SKM-1 (cell line): ENCODE measurements around the gene PRR19.

Experiments
- DNase-seq: peaks from one replicate; lab custom pipeline; 2025; ENCODE audit not compliant: unreplicated experiment; lab: John Stamatoyannopoulos, UW

PRR19 gene

DNA sequence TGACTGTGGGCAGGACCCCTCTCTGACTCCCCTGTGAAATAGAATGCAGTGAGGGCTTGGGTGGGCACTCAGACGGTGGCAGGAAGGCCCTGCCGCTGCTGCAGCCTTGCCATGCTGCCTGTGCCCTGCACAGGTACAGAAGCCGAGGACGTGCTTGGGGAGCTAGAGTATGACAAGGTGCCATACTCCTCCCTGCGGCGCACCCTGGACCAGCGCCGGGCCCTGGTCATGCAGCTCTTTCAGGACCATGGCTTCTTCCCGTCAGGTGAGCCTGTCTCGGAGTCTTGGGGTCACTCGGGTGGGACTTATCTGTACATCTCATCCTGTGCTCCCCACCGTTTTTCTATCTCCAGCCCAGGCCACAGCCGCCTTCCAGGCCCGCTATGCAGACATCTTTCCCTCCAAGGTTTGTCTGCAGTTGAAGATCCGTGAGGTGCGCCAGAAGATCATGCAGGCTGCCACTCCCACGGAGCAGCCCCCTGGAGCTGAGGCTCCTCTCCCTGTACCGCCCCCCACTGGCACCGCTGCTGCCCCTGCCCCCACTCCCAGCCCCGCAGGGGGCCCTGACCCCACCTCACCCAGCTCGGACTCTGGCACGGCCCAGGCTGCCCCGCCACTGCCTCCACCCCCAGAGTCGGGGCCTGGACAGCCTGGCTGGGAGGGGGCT is 7.3 kb upstream of the PRR19 start:
- DNase-seq, result no peak

GRCh38 chr19:42295342-42295741 is 6.6 kb upstream of the PRR19 start:
- DNase-seq, result no peak

DNA sequence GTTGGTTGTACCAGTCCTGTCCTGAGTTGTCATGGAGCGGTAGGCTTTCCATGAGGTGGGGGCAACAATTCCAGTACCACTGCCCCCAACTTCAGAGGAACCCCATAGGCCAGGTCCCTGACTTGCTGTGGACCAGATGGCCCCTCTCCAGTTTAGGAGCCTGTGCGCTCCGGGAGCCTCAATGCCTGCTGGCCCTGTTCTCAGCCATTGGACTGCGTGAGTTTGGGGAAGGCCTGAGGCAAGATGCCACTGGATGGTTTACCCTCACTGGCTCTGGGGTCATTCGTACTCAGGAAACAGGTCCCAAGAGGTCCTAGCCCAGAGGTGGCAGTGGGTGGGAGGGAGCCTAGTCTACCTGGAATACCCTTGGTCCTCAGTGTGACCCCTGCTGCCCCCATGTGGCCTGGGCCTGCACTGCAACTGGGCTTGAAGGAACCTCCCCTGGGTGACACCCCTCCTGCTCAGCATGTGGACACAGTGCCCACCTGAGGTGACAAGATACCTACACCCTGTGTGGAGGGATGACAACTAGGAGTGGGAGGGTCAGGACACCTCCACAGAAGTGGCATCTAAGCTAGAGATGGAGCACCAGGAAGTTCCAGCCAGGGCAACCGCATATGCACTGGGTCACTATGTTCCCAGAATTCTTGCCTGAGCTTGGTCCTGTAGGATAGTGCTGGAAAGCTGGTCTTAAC is 6.0 kb upstream of the PRR19 start:
- DNase-seq, result no peak

GRCh38 chr19:42297039-42297438 is 4.9 kb upstream of the PRR19 start:
- no peak for DNase-seq

DNA sequence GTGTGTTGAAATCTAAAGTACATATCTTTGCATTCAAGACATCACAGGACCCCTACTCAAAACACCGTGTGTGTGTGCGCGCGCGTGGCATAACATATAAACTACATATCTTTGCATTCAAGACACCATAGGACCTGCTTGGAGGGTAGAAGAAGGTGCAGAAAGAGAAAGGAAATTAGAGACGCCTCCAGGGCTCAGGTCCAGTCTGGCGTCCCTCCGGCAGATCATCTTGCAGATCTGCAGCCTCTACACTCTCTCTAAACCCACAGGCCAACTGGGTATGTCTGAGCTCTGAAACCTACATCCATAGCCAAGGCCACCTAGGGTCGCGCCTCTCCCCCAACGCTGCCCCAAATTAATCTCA is 1.2 kb downstream of the PRR19 start:
- DNase-seq, result no peak

DNA sequence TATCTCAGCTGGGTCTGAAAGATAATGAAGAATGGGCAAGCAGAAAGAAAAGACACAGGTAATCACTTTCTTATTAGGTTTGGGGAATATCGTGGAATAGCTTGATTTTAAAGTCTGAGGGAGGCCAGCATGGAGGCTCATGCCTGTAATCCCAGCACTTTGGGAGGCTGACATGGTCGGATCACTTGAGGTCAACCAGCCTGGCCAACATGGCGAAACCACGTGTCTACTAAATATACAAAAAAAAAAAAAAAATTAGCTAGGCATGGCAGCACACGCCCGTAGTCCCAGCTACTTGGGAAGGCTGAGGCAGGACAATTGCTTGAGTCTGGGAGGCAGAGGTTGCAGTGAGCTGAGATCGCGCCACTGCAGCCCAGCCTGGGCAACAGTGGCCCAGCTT is 1.9 kb downstream of the PRR19 start:
- DNase-seq, result no peak

DNA sequence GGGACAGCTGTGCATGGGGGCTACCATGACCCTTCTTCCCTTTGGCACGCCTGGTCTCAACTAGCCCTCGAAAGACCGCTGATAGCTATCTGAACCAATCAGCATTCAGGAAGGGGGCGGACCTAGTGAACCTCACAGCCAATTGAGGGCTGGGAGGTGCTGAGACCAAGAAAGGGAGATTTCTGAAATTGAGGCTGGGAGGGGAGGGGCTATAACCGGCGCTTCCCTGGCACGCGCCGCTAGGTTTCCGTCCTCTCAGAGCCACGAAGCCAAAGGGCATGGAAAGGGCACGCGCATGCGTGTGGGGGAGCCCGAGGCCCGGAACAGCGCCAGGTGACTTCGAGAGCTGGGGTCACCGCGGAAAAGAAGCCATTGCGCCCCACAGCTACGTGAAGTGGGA is 4.7 kb downstream of the PRR19 start:
- DNase-seq, result no peak

DNA sequence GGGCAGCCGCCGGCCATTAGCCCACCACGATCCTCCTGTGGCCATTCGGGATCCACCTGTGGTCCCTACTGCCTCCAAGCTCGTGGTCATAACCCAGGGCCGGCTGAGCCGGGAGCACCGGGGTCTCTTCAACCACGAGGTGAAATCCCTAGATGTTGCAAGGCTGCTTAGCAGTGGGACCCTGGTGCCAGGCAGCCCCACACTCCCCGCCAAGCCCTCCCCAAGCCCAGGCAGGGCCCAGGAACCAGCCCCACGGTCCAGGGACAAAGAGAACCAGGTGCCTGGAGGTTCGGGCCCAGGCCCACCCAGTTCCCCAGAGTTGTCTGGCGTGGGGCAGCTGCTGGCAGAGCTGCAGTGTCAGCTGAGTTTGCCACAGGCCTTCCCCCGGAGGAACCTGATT is 7.8 kb downstream of the PRR19 start:
- DNase-seq, result no peak

GRCh38 chr19:42311657-42312056 is 9.7 kb downstream of the PRR19 start:
- no peak for DNase-seq

- DNase-seq, result no peak
Measured at GRCh38 chr19:42312370-42312769, 10.4 kb downstream of the PRR19 start.

DNA sequence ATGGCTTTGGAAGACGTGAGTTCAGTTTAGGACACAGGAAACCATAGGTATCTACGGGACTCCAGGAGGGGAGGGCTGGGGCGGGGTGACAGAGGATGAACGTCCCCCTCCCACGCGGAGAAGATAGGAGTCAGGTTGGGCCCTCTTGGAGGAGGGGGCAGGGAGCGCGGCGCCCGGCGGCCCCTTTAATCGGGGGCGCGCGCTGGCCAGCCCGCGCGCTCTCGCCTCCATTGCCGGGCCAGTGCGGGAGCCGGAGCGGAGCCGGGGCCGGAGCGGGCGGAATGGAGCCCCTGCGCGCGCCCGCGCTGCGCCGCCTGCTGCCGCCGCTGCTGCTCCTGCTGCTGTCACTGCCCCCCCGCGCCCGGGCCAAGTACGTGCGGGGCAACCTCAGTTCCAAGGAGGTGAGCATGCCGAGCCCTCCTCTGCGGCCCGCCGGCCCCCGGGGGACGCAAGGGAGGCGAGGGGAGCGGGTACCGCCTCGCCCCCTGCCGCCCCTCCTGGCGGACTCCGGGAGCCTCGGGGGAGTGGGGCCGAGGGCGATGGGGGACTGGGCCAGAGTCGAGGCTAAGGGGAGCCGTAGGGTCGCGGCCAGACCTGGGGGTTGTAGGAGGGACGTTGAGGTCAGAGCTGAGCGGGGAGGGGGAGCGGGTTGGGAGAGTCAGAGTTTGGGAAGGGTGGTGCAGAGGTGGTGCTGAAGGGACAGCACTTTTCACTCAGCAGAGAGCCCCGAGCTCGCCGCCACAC is 11.3 kb downstream of the PRR19 start, which contains the start of gene TMEM145:
Gene TMEM145, plus strand, starts transcription at position 214 of the 744 bp plus-strand sequence. Its CDS starts 68 bp downstream, at position 282.
- no peak for DNase-seq

- DNase-seq, result no peak
Measured at GRCh38 chr19:42313840-42314755, 12.2 kb downstream of the PRR19 start.

DNA sequence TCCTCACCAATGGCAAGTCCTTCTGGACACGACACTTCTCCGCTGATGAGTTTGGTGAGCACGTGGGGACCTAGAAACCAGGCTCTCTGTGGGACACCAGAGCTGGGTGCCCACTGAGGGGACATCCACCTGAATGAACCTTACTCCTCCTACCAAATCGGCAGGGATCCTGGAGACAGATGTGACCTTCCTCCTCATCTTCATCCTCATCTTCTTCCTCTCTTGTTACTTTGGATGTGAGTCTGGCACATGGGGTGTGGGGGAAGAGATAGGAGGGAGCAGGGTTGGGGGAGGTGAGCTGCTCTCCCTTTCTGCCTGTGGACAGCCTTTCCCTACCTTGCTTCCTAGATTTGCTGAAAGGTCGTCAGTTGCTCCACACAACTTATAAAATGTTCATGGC is 13.1 kb downstream of the PRR19 start:
- no peak for DNase-seq

DNA sequence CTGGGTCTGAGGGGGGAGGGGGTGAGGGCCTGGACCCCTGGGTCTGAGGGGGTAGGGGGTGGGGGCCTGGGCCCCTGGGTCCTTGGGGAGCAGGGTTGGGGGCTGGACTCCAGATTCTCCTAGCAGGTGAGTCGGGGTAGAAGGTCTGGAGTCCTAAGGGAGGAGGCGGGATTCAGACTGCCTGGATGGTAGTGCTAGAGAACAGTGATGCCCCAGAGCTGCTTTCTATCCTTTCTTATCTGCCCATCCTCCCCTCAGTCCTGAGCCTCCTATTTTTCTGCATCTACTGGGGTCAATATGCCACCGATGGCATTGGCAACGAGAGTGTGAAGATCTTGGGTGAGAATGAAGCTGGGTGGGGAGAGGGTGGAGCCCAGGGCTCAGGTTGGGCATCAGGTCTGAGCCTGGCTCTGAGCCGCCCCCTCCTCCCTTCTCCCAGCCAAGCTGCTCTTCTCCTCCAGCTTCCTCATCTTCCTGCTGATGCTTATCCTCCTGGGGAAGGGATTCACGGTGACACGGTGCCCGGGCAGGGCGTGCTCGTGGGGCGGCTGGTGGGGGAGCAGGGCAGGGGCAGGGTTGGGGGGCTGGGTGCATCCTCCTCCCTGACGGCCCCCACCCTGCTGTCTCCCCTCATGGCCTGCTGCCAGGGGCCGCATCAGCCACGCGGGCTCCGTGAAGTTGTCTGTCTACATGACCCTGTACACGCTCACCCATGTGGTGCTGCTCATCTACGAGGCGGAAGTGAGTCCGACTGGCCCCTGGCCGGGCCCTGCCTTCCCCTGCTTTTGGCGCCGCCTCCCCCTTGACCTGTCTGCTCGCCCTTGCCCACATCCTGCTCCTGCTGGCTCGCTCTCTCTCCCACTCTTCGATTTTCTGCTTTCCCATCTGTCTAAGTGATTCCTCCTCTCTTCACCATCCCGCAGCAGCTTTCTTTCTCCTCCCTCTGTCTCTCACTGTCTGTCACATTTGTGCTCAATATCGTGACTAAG is 14.6 kb downstream of the PRR19 start:
- DNase-seq, result no peak

GRCh38 chr19:42317535-42317934 is 15.6 kb downstream of the PRR19 start:
- no peak for DNase-seq

GRCh38 chr19:42322305-42322704 is 20.4 kb downstream of the PRR19 start:
- no peak for DNase-seq

GRCh38 chr19:42323473-42323851 is 21.5 kb downstream of the PRR19 start:
- DNase-seq, result no peak

GRCh38 chr19:42323852-42324654 is 22.1 kb downstream of the PRR19 start:
- DNase-seq, result no peak

DNA sequence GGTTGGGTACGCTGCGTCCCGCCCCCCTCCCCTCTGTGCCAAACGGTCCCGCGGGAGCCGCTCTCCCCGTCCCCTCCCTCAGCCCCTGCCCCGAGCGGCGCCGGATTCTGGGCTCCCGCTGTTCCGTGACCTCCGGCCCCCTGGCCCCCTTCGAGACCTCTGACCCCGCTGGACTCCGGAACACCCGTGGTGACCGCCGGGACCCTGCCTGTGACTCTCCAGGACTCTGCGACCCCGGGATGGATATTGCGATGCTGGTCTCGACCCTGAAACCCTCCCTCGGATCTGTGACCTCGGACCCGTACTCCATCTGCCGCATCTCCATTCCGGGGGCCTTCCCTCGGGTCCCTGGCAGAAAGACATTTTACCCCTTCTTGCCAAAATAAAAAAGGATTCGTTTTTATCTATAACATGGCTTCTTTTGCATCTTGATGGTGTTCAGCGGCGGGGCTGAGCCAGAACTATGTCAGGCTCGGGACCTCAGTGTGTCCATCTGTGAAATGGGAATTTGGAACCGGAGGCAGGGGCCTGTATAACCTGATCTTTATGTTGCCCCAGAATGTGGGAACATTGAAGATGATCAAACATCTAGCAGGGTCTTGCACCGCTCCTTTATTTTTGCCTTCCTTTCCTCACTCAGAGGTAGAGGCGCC is 22.8 kb downstream of the PRR19 start:
- DNase-seq, result no peak
